ENCODE results near the gene PTPRQ.

Gene PTPRQ

DNA sequence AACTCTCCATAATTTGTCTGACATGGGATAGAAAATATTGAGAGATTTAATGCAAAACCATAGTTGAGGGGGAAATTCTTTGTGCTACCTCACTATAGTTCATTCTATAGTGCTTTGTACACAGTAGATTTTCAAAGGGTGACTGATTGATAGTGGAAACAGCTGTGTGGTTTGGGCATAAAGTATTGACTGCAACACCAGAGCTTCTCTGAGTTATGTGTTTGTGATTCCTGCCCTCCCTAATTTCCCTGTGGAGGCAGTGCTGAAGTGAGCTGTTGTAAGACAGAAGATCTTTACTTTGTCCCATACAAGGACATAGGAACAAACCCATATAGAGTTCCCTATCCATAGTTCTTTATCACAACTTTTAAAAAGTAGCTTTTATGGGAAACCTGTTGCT, 47.1 kb downstream of the PTPRQ start:
- ChIA-PET CTCF (no interaction called here), POLR2A (no interaction called here)
- no peak overlapping the region for H3K4me3 ChIP-seq (ENCODE audit: low read depth, low read length)
- H3K9me3 ChIP-seq (ENCODE audit: control insufficient read depth, insufficient read depth, low read depth, low read length) = no peaks in the 10 kb centered on the region
- no peak overlapping the region for H3K27ac ChIP-seq (ENCODE audit: extremely low read depth, low read depth, low read length)
- no peaks in the 10 kb centered on the region for H3K4me1 ChIP-seq (ENCODE audit: control insufficient read depth, insufficient read depth, low read length)
- H3K36me3 ChIP-seq (ENCODE audit: control insufficient read depth in 2 of 2, insufficient read depth in 1 of 2, low read length in 2 of 2) = no peaks in the 10 kb centered on the region
- TF ChIP-seq PRDM1 (tag by site-specific recombination; IDR thresholded peaks at IDR 0.05) (no peak), ZNF354C (tag by site-specific recombination; IDR thresholded peaks at IDR 0.05; ENCODE audit: borderline replicate concordance, low read depth) (no peak), SCRT2 (tag by site-specific recombination; IDR thresholded peaks at IDR 0.05) (no peak)

DNA sequence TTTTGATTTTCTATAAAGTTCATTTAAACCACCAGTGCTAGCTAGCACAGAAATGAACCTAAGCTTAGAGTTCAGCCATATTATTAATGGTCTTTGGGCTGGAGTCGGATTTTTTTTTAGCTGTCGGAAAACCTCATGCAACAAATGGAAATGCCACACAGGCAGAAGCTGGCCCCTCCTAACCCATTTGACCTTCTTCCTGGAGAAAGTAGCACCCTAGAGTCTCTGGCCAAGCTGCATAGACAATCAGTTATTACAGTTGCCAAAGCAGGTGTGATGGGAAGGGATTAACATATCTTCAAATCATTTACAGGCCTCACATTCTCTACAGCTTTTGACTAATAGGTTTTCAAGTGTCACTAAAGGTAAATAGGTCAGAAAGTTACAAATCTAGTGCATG, 49.4 kb downstream of the PTPRQ start:
- no peaks in the 10 kb centered on the region for H3K9me3 ChIP-seq (ENCODE audit: control insufficient read depth, insufficient read depth, low read depth, low read length)
- CTCF ChIA-PET = interaction anchor here (0.6 kb wide), 1 partner anchor 728 kb away, joined by 4 read pairs; no protein-coding TSS in a partner anchor
- TF ChIP-seq ZBTB7A (tag by site-specific recombination; IDR thresholded peaks at IDR 0.05; ENCODE audit: low read depth) = no peak
- TF ChIP-seq BCL11A (tag by site-specific recombination; IDR thresholded peaks at IDR 0.05; ENCODE audit: low read depth) = no peak
- TF ChIP-seq ZNF350 (tag by site-specific recombination; IDR thresholded peaks at IDR 0.05) = no peak
- H3K4me1 ChIP-seq (ENCODE audit: control insufficient read depth, insufficient read depth, low read length) = no peaks in the 10 kb centered on the region
- POLR2A ChIA-PET = no interaction called here
- no peak overlapping the region for H3K27ac ChIP-seq (ENCODE audit: extremely low read depth, low read depth, low read length)
- H3K36me3 ChIP-seq (ENCODE audit: control insufficient read depth in 2 of 2, insufficient read depth in 1 of 2, low read length in 2 of 2) = no peaks in the 10 kb centered on the region
- H3K4me3 ChIP-seq (ENCODE audit: low read depth, low read length) = no peak overlapping the region

DNA sequence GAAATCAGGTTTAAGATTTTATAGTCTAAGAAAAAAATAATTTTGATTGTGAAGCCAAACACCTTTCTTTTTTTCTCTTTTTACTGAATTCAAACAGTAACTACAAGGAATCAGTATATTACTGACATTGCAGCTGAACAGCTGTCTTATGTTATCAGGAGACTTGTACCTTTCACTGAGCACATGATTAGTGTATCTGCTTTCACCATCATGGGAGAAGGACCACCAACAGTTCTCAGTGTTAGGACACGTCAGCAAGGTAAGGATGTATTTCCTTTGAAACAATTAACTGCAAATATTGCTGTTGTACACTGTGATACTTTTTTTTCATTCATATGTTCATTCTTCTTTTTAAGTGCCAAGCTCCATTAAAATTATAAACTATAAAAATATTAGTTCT, 50.8 kb downstream of the PTPRQ start:
- POLR2A ChIA-PET = no interaction called here

More for the DNA sequence above, 50.8 kb downstream of the PTPRQ start:
- Histone ChIP-seq H3K4me1 (ENCODE audit: control insufficient read depth, insufficient read depth, low read length) (no peaks in the 10 kb centered on the region), H3K36me3 (ENCODE audit: control insufficient read depth in 2 of 2, insufficient read depth in 1 of 2, low read length in 2 of 2) (no peaks in the 10 kb centered on the region), H3K27ac (ENCODE audit: extremely low read depth, low read depth, low read length) (no peak overlapping the region), H3K9me3 (ENCODE audit: control insufficient read depth, insufficient read depth, low read depth, low read length) (no peaks in the 10 kb centered on the region), H3K4me3 (ENCODE audit: low read depth, low read length) (no peak overlapping the region)
- CTCF ChIA-PET = no interaction called here
- TF ChIP-seq ZBTB17 (tag by site-specific recombination; IDR thresholded peaks at IDR 0.05) = no peak
- TF ChIP-seq, protein P1, sequence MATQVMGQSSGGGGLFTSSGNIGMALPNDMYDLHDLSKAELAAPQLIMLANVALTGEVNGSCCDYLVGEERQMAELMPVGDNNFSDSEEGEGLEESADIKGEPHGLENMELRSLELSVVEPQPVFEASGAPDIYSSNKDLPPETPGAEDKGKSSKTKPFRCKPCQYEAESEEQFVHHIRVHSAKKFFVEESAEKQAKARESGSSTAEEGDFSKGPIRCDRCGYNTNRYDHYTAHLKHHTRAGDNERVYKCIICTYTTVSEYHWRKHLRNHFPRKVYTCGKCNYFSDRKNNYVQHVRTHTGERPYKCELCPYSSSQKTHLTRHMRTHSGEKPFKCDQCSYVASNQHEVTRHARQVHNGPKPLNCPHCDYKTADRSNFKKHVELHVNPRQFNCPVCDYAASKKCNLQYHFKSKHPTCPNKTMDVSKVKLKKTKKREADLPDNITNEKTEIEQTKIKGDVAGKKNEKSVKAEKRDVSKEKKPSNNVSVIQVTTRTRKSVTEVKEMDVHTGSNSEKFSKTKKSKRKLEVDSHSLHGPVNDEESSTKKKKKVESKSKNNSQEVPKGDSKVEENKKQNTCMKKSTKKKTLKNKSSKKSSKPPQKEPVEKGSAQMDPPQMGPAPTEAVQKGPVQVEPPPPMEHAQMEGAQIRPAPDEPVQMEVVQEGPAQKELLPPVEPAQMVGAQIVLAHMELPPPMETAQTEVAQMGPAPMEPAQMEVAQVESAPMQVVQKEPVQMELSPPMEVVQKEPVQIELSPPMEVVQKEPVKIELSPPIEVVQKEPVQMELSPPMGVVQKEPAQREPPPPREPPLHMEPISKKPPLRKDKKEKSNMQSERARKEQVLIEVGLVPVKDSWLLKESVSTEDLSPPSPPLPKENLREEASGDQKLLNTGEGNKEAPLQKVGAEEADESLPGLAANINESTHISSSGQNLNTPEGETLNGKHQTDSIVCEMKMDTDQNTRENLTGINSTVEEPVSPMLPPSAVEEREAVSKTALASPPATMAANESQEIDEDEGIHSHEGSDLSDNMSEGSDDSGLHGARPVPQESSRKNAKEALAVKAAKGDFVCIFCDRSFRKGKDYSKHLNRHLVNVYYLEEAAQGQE (tag by site-specific recombination; IDR thresholded peaks at IDR 0.05) = no peak
- no peak for TF ChIP-seq ZFP37 (tag by site-specific recombination; IDR thresholded peaks at IDR 0.05)
- no peak for TF ChIP-seq GLIS2 (tag by site-specific recombination; IDR thresholded peaks at IDR 0.05)
- TF ChIP-seq ZNF335 (tag by site-specific recombination; conservative IDR thresholded peaks at IDR 0.05) = no peak
- no peak for TF ChIP-seq ZNF830 (tag by site-specific recombination; IDR thresholded peaks at IDR 0.05; ENCODE audit: low read depth)
- TF ChIP-seq KLF17 (tag by site-specific recombination; IDR thresholded peaks at IDR 0.05) = no peak
- TF ChIP-seq ZBTB26 (tag by site-specific recombination; optimal IDR thresholded peaks at IDR 0.05) = no peak
- no peak for TF ChIP-seq ZNF426 (tag by site-specific recombination; IDR thresholded peaks at IDR 0.05)
- TF ChIP-seq ZSCAN30 (tag by site-specific recombination; IDR thresholded peaks at IDR 0.05) = no peak
- TF ChIP-seq, protein P2, sequence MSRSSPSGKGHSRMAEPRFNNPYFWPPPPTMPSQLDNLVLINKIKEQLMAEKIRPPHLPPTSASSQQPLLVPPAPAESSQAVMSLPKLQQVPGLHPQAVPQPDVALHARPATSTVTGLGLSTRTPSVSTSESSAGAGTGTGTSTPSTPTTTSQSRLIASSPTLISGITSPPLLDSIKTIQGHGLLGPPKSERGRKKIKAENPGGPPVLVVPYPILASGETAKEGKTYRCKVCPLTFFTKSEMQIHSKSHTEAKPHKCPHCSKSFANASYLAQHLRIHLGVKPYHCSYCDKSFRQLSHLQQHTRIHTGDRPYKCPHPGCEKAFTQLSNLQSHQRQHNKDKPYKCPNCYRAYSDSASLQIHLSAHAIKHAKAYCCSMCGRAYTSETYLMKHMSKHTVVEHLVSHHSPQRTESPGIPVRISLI (tag by site-specific recombination; IDR thresholded peaks at IDR 0.05) = no peak

All from HEK293 (cell line).